ENCODE results near the gene SCD5.

- TF ChIP-seq CTCF (IDR thresholded peaks at IDR 0.05), result no peak
- no peak for TF ChIP-seq POLR2A (IDR thresholded peaks at IDR 0.05)
- TF ChIP-seq POLR2AphosphoS5 (IDR thresholded peaks at IDR 0.05), result no peak
- no peak for TF ChIP-seq EP300 (IDR thresholded peaks at IDR 0.05)
These were observed 204.1 kb downstream of the SCD5 start for GRCh38 chr4:82594456-82594855.

All from sigmoid colon (tissue), 4 donors.